HL-60 (cell line): ENCODE measurements around the gene TADA2A.

Experiments used
- DNase-seq, 2 experiments: peaks; one replicate each; pipeline ENCODE4 v3.0.0-alpha.2; 2010 to 2020; ENCODE audit warnings: low read depth in 1 of 2, low spot score in 1 of 2
- H3K27ac ChIP-seq: fragments of 250-450 bp; sonication (Bioruptor Pico); replicated peaks from 2 replicates; pipeline ENCODE4 v1.5.1; 2020; ENCODE audit warnings: mild to moderate bottlenecking, moderate library complexity
- H3K27me3 ChIP-seq: fragments of 250-450 bp; sonication (Bioruptor Pico); 2 replicates; pipeline ENCODE4 v1.5.1; 2021; ENCODE audit warnings: mild to moderate bottlenecking, moderate library complexity; ENCODE audit not compliant: insufficient read depth, poor library complexity, severe bottlenecking
- H3K4me3 ChIP-seq: replicated peaks from 2 replicates; pipeline ENCODE4 v1.5.1; 2011; ENCODE audit warnings: mild to moderate bottlenecking, control low read depth, low read length; ENCODE audit not compliant: insufficient read depth
- GABPA ChIP-seq: IDR thresholded peaks from 2 replicates; pipeline ENCODE4 v1.6.1; 2012; ENCODE audit warnings: low read depth
- POLR2AphosphoS5 ChIP-seq: IDR thresholded peaks from 2 replicates; pipeline ENCODE4 v1.6.1; 2012; ENCODE audit warnings: low read depth
- SPI1 ChIP-seq: IDR thresholded peaks from 2 replicates; pipeline ENCODE4 v1.6.1; 2012; ENCODE audit warnings: low read depth, mild to moderate bottlenecking, borderline replicate concordance
- TF ChIP-seq, protein P1 (sequence below): IDR thresholded peaks from one replicate; pipeline ENCODE4 v1.5.1; 2011; ENCODE audit warnings: low read length, control low read depth, inconsistent platforms; ENCODE audit not compliant: insufficient read depth
- TF ChIP-seq, protein P2 (sequence below): IDR thresholded peaks from 2 replicates; pipeline ENCODE4 v1.6.1; 2012; ENCODE audit warnings: low read depth; ENCODE audit not compliant: insufficient replicate concordance

TADA2A gene

GRCh38 chr17:37513711-37514110 lies 107.0 kb downstream of the TADA2A start:
- no peak for TF ChIP-seq SPI1
- TF ChIP-seq POLR2AphosphoS5: no peak
- TF ChIP-seq, protein P1, sequence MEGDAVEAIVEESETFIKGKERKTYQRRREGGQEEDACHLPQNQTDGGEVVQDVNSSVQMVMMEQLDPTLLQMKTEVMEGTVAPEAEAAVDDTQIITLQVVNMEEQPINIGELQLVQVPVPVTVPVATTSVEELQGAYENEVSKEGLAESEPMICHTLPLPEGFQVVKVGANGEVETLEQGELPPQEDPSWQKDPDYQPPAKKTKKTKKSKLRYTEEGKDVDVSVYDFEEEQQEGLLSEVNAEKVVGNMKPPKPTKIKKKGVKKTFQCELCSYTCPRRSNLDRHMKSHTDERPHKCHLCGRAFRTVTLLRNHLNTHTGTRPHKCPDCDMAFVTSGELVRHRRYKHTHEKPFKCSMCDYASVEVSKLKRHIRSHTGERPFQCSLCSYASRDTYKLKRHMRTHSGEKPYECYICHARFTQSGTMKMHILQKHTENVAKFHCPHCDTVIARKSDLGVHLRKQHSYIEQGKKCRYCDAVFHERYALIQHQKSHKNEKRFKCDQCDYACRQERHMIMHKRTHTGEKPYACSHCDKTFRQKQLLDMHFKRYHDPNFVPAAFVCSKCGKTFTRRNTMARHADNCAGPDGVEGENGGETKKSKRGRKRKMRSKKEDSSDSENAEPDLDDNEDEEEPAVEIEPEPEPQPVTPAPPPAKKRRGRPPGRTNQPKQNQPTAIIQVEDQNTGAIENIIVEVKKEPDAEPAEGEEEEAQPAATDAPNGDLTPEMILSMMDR: no peak
- no peak for TF ChIP-seq GABPA
- TF ChIP-seq, protein P2, sequence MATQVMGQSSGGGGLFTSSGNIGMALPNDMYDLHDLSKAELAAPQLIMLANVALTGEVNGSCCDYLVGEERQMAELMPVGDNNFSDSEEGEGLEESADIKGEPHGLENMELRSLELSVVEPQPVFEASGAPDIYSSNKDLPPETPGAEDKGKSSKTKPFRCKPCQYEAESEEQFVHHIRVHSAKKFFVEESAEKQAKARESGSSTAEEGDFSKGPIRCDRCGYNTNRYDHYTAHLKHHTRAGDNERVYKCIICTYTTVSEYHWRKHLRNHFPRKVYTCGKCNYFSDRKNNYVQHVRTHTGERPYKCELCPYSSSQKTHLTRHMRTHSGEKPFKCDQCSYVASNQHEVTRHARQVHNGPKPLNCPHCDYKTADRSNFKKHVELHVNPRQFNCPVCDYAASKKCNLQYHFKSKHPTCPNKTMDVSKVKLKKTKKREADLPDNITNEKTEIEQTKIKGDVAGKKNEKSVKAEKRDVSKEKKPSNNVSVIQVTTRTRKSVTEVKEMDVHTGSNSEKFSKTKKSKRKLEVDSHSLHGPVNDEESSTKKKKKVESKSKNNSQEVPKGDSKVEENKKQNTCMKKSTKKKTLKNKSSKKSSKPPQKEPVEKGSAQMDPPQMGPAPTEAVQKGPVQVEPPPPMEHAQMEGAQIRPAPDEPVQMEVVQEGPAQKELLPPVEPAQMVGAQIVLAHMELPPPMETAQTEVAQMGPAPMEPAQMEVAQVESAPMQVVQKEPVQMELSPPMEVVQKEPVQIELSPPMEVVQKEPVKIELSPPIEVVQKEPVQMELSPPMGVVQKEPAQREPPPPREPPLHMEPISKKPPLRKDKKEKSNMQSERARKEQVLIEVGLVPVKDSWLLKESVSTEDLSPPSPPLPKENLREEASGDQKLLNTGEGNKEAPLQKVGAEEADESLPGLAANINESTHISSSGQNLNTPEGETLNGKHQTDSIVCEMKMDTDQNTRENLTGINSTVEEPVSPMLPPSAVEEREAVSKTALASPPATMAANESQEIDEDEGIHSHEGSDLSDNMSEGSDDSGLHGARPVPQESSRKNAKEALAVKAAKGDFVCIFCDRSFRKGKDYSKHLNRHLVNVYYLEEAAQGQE: no peak
- Histone ChIP-seq H3K4me3 (no peak overlapping the region), H3K27ac (no peak overlapping the region), H3K27me3 (no peaks in the 10 kb centered on the region)
- no peak for DNase-seq

GRCh38 chr17:37516127-37516571 lies 109.5 kb downstream of the TADA2A start:
- no peak for DNase-seq
- Histone ChIP-seq H3K4me3 (no peak overlapping the region), H3K27me3 (no peaks in the 10 kb centered on the region), H3K27ac (no peak overlapping the region)
- no peak for TF ChIP-seq SPI1
- TF ChIP-seq GABPA: no peak
- TF ChIP-seq, protein P1: no peak
- TF ChIP-seq, protein P2: no peak
- no peak for TF ChIP-seq POLR2AphosphoS5

GRCh38 chr17:37517881-37518280 lies 111.2 kb downstream of the TADA2A start:
- DNase-seq: no peak
- TF ChIP-seq, protein P1: no peak
- TF ChIP-seq, protein P2: no peak
- TF ChIP-seq GABPA (no peak), SPI1 (no peak), POLR2AphosphoS5 (no peak)
- Histone ChIP-seq H3K4me3 (no peak overlapping the region), H3K27ac (no peak overlapping the region), H3K27me3 (no peaks in the 10 kb centered on the region)
